Panc1 (cell line): Measurements from ENCODE around the gene RAB7B. TPM values are rescaled to one million over a fixed set of nuclear protein-coding genes. Genes with fewer than 3 reads are reported as not detected.

Source experiments
- ATAC-seq: fragments of 200-7000 bp; cut with Tn5 transposase; 2 replicates; pipeline ENCODE4 v1.9.1; 2020; ENCODE audit warnings: mild to moderate bottlenecking, moderate library complexity
- BruUV-seq: library from RNA; stranded (reverse); fragments of 400-500 nt; replicated peaks from 2 replicates; lab custom pipeline; 2021; lab: Mats Ljungman, UMichigan
- CTCF ChIA-PET: fragments of 300-600 bp; sonication (Branson Sonifier 250); formaldehyde crosslinking; loops from one replicate; lab custom pipeline; 2022; ENCODE audit warnings: antibody characterized with exemption; lab: Charles Lee
- POLR2A ChIA-PET: fragments of 300-600 bp; sonication (Branson Sonifier 250); formaldehyde crosslinking; loops from one replicate; lab custom pipeline; 2022; ENCODE audit warnings: antibody characterized with exemption; lab: Charles Lee
- DNase-seq: peaks from one replicate; pipeline ENCODE4 v3.0.0-alpha.2; 2010; ENCODE audit warnings: low read depth, low spot score
- H3K27ac ChIP-seq: 2 replicates; pipeline ENCODE4 v1.5.1; 2011; ENCODE audit warnings: mild to moderate bottlenecking, low read length, inconsistent platforms
- H3K27me3 ChIP-seq: fragments of 200-500 bp; sonication (Bioruptor generic); 2 replicates; pipeline ENCODE4 v1.6.0; 2014; ENCODE audit warnings: low read length, inconsistent platforms; ENCODE audit not compliant: control insufficient read depth, insufficient read depth
- H3K36me3 ChIP-seq: fragments of 200-500 bp; sonication (Bioruptor generic); 2 replicates; pipeline ENCODE4 v1.5.1; 2014; ENCODE audit warnings: inconsistent platforms, mild to moderate bottlenecking, low read length, moderate library complexity; ENCODE audit not compliant: control insufficient read depth, insufficient read depth
- H3K4me1 ChIP-seq: 2 replicates; pipeline ENCODE4 v1.5.1; 2011; ENCODE audit warnings: inconsistent platforms, mild to moderate bottlenecking, low read length, moderate library complexity; ENCODE audit not compliant: control insufficient read depth, insufficient read depth
- H3K4me3 ChIP-seq, 2 experiments: 2 replicates each; pipeline ENCODE4 v1.5.1; 2011 to 2012; ENCODE audit warnings: low read depth in 2 of 2, low read length in 2 of 2, mild to moderate bottlenecking in 2 of 2, inconsistent platforms in 1 of 2, moderate library complexity in 1 of 2
- H3K9me3 ChIP-seq: fragments of 200-500 bp; sonication (Bioruptor generic); 2 replicates; pipeline ENCODE4 v1.5.1; 2014; ENCODE audit warnings: low read depth, mild to moderate bottlenecking, inconsistent platforms, low read length, moderate library complexity; ENCODE audit not compliant: control insufficient read depth, insufficient read depth
- CTCF ChIP-seq: fragments of 450-650 bp; IDR thresholded peaks from 2 replicates; pipeline ENCODE4 v1.5.1; 2017; ENCODE audit warnings: mild to moderate bottlenecking
- POLR2AphosphoS5 ChIP-seq: IDR thresholded peaks from 2 replicates; pipeline ENCODE4 v1.6.1; 2012; ENCODE audit warnings: mild to moderate bottlenecking, low read depth, low read length, moderate library complexity
- REST ChIP-seq, 2 experiments: IDR thresholded peaks; 2 replicates each; pipeline ENCODE4 v1.6.1; 2011 to 2012; ENCODE audit warnings: low read depth in 2 of 2, control low read depth in 1 of 2, low read length in 1 of 2, mild to moderate bottlenecking in 1 of 2, moderate library complexity in 1 of 2; ENCODE audit not compliant: insufficient read depth in 1 of 2
- SIN3A ChIP-seq: IDR thresholded peaks from 2 replicates; pipeline ENCODE4 v1.6.1; 2012; ENCODE audit warnings: low read depth, mild to moderate bottlenecking, low read length, moderate library complexity, borderline replicate concordance; ENCODE audit not compliant: insufficient read depth
- TCF7L2 ChIP-seq: IDR thresholded peaks from 2 replicates; pipeline ENCODE4 v1.6.1; 2011; ENCODE audit warnings: mild to moderate bottlenecking, low read depth, low read length, inconsistent platforms
- in situ Hi-C: cut with HindIII; loops from 2 replicates; pipeline ENCODE4 v1.10.0; 2016; ENCODE audit warnings: low sequenced_read_pairs, low pct_unique_long_range_greater_than_20kb
- intact Hi-C: fragments of 100-400 bp; cut with micrococcal nuclease; formaldehyde crosslinking; loops from one replicate; pipeline ENCODE4 v1.10.0; 2022; ENCODE audit not compliant: unreplicated experiment
- total RNA-seq: library from RNA; stranded (reverse); gene quantifications from one replicate; pipeline ENCODE4 v1.2.1, GENCODE V29; 2021; ENCODE audit not compliant: unreplicated experiment

The RAB7B gene
- total RNA-seq, 1 experiment from 2014 or later = 0.05 TPM

DNA sequence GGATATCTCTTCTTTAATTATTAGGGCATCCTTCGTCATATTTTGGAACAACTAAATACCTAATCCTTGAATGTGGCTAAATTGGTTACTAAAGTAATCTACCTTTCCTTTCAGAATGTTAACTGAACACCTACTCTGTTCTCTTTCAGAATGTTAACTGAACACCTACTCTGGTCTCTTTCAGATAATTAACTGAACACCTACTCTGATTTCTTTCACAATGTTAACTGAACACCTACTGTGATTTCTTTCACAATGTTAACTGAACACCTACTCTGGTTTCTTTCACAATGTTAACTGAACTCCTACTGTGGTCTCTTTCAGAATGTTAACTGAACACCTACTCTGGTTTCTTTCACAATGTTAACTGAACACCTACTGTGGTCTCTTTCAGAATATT lies 21.9 kb downstream of the RAB7B start:
- in situ Hi-C loops (no loop called here), intact Hi-C loops (no loop called here)
- Histone ChIP-seq H3K27ac (no peak overlapping the region), H3K9me3 (no peaks in the 10 kb centered on the region), H3K4me3 (no peak overlapping the region), H3K4me1 (no peaks in the 10 kb centered on the region), H3K36me3 (no peaks in the 10 kb centered on the region), H3K27me3 (no peaks in the 10 kb centered on the region; the same call in 1 of the 2 replicates)
- ATAC-seq (no peak), DNase-seq (no peak)
- ChIA-PET CTCF (interaction anchor here (0.7 to 0.8 kb wide), 2 partner anchors 63 to 115 kb away, joined by 3 to 4 read pairs; no protein-coding TSS in a partner anchor), POLR2A (no interaction called here)
- BruUV-seq = no TSS peak
- no peak for TF ChIP-seq POLR2AphosphoS5
- TF ChIP-seq CTCF = no peak
- TF ChIP-seq SIN3A = no peak
- TF ChIP-seq REST (IDR thresholded peaks at IDR 0.05; ENCODE audit: insufficient read depth in 1 of 2, low read depth in 2 of 2, low read length in 1 of 2) = no peak

GRCh38 chr1:205980237-205980870 lies 22.8 kb downstream of the RAB7B start:
- Histone ChIP-seq H3K27ac (no peak overlapping the region), H3K27me3 (no peaks in the 10 kb centered on the region; the same call in 1 of the 2 replicates), H3K36me3 (no peaks in the 10 kb centered on the region), H3K4me3 (no peak overlapping the region), H3K4me1 (no peaks in the 10 kb centered on the region), H3K9me3 (no peaks in the 10 kb centered on the region)
- POLR2A ChIA-PET = no interaction called here
- BruUV-seq = no TSS peak
- in situ Hi-C loops = no loop called here
- DNase-seq = no peak
- CTCF ChIA-PET = interaction anchor here (0.8 to 4.0 kb wide), 2 partner anchors 61 to 62 kb away, joined by 3 to 116 read pairs; no protein-coding TSS in a partner anchor
- intact Hi-C loops = no loop called here
- TF ChIP-seq CTCF (no peak), REST (IDR thresholded peaks at IDR 0.05; ENCODE audit: insufficient read depth in 1 of 2, low read depth in 2 of 2, low read length in 1 of 2) (no peak), TCF7L2 (no peak), SIN3A (no peak), POLR2AphosphoS5 (no peak)
- no peak for ATAC-seq
